ENCODE data around the gene LMO1.

The LMO1 gene

GRCh38 chr11:8263769-8264410 is at the start of gene LMO1:
TSS of gene LMO1 (minus strand) at chr11:8263878. CDS start at chr11:8263362, 516 bp downstream.
- peak; percentile 84 to 85 for DNase-seq

- no peak for DNase-seq
These were observed 49.3 kb upstream of the LMO1 start for GRCh38 chr11:8312986-8313385.

- DNase-seq = no peak
These were observed 47.7 kb upstream of the LMO1 start for GRCh38 chr11:8311366-8311765.

GRCh38 chr11:8310743-8311298 is 47.1 kb upstream of the LMO1 start:
- DNase-seq = no peak

- DNase-seq = no peak
These were observed 46.2 kb upstream of the LMO1 start for GRCh38 chr11:8309862-8310261.

- no peak for DNase-seq
These were observed 45.6 kb upstream of the LMO1 start for GRCh38 chr11:8309311-8309710.

- DNase-seq = no peak
These were observed 43.9 kb upstream of the LMO1 start for GRCh38 chr11:8307601-8308000.

- no peak for DNase-seq
These were observed 37.9 kb upstream of the LMO1 start for GRCh38 chr11:8301622-8302021.

- DNase-seq = no peak
These were observed 35.4 kb upstream of the LMO1 start for GRCh38 chr11:8298801-8299786.

GRCh38 chr11:8297781-8298440 is 34.2 kb upstream of the LMO1 start:
- no peak for DNase-seq

GRCh38 chr11:8296872-8297271 is 33.2 kb upstream of the LMO1 start:
- DNase-seq = no peak

GRCh38 chr11:8296038-8296649 is 32.5 kb upstream of the LMO1 start:
- no peak for DNase-seq

- no peak for DNase-seq
These were observed 30.7 kb upstream of the LMO1 start for GRCh38 chr11:8294251-8294935.

- DNase-seq = no peak
These were observed 29.5 kb upstream of the LMO1 start for GRCh38 chr11:8293171-8293570.

GRCh38 chr11:8292351-8292750 is 28.7 kb upstream of the LMO1 start:
- no peak for DNase-seq

- no peak for DNase-seq
These were observed 28.0 kb upstream of the LMO1 start for GRCh38 chr11:8291421-8292350.

GRCh38 chr11:8290081-8290810 is 26.6 kb upstream of the LMO1 start:
- DNase-seq = peak in 1 of 2 experiments; percentile 1

GRCh38 chr11:8289492-8289918 is 25.8 kb upstream of the LMO1 start:
- DNase-seq = no peak

- DNase-seq = no peak
These were observed 25.3 kb upstream of the LMO1 start for GRCh38 chr11:8288824-8289491.

All from activated T-cell treated with anti-CD3 and anti-CD28 coated beads, Interleukin-2, amount 50 U/mL, for 48 hours (primary cell).